Astrocyte of the cerebellum (primary cell): ENCODE data around the gene TEAD2.
"Not testable (repeated sequence)": the region's sequence is repeated elsewhere in the genome, so short reads cannot be mapped to it uniquely, and the experiment has no call there.

Source experiments
- DNase-seq: peaks from one replicate; pipeline ENCODE4 v3.0.0-alpha.2; 2011; ENCODE audit warnings: low read depth
- H3K4me3 ChIP-seq: 2 replicates; pipeline ENCODE4 v1.5.1; 2011; ENCODE audit warnings: mild to moderate bottlenecking, low read depth, low read length, moderate library complexity
- CTCF ChIP-seq: IDR thresholded peaks from 2 replicates; pipeline ENCODE4 v1.5.1; 2012; ENCODE audit warnings: low read length, low read depth, moderate library complexity, mild to moderate bottlenecking; ENCODE audit errors: missing control alignments
- in situ Hi-C: cut with HindIII; loops from 2 replicates; pipeline ENCODE4 v1.10.0; 2017; ENCODE audit warnings: low sequenced_read_pairs

The TEAD2 gene

GRCh38 chr19:49387936-49388372 is 25.7 kb upstream of the TEAD2 start, which contains the start of gene KASH5:
Gene KASH5, plus strand, starts transcription at chr19:49388249. Its CDS starts 2,635 bp downstream, at chr19:49390884.
- no peak for TF ChIP-seq CTCF
- no peak for DNase-seq
- in situ Hi-C loops = no loop called here
- H3K4me3 ChIP-seq = no peak within 1 kb of the TSS

- no peak for TF ChIP-seq CTCF
- H3K4me3 ChIP-seq = no peak overlapping the region
- in situ Hi-C loops = loop anchor here (5.0 kb wide), 1 partner anchor 44 kb away; the partner anchor contains the start of gene GFY
- no peak for DNase-seq
Measured at GRCh38 chr19:49383599-49383998, 21.4 kb upstream of the TEAD2 start.

GRCh38 chr19:49382639-49383038 is 20.4 kb upstream of the TEAD2 start:
- DNase-seq = no peak
- no peak for TF ChIP-seq CTCF
- no peak overlapping the region for H3K4me3 ChIP-seq
- in situ Hi-C loops = loop anchor here (5.0 kb wide), 1 partner anchor 45 kb away; the partner anchor contains the start of gene GFY

- in situ Hi-C loops = loop anchor here (5.0 kb wide), 1 partner anchor 47 kb away; the partner anchor contains the start of gene GFY
- DNase-seq = no peak
- no peak for TF ChIP-seq CTCF
- H3K4me3 ChIP-seq = no peak overlapping the region
Measured at GRCh38 chr19:49380391-49380790, 18.2 kb upstream of the TEAD2 start.

- no peak for TF ChIP-seq CTCF
- in situ Hi-C loops = no loop called here
- no peak overlapping the region for H3K4me3 ChIP-seq
- no peak for DNase-seq
Measured at GRCh38 chr19:49378512-49378911, 16.3 kb upstream of the TEAD2 start.

- in situ Hi-C loops = no loop called here
- TF ChIP-seq CTCF = no peak
- H3K4me3 ChIP-seq = no peak overlapping the region
- DNase-seq = no peak
Measured at GRCh38 chr19:49374665-49375434, 12.6 kb upstream of the TEAD2 start.

- in situ Hi-C loops, H3K4me3 ChIP-seq, DNase-seq: not testable (repeated sequence)
Measured at GRCh38 chr19:49373174-49373573, 11.0 kb upstream of the TEAD2 start.
